GM12874 (cell line): ENCODE measurements around the gene CCDC192.

Experiments
- CTCF ChIP-seq: IDR thresholded peaks from 2 replicates; pipeline ENCODE4 v1.5.1; 2011; ENCODE audit warnings: low read depth, mild to moderate bottlenecking, control low read depth, low read length, moderate library complexity; ENCODE audit not compliant: insufficient read depth

The CCDC192 gene

GRCh38 chr5:127694518-127695171, 8.5 kb upstream of the CCDC192 start:
- no peak for TF ChIP-seq CTCF

GRCh38 chr5:127695346-127695745, 7.8 kb upstream of the CCDC192 start:
- no peak for TF ChIP-seq CTCF

GRCh38 chr5:127696683-127697082, 6.5 kb upstream of the CCDC192 start:
- no peak for TF ChIP-seq CTCF

GRCh38 chr5:127697894-127698600, 5.1 kb upstream of the CCDC192 start:
- TF ChIP-seq CTCF: no peak

GRCh38 chr5:127699416-127699815, 3.8 kb upstream of the CCDC192 start:
- TF ChIP-seq CTCF: no peak

- no peak for TF ChIP-seq CTCF
Observed at GRCh38 chr5:127700237-127700766, 2.9 kb upstream of the CCDC192 start.

GRCh38 chr5:127702434-127702833, 757 bp upstream of the CCDC192 start:
- no peak for TF ChIP-seq CTCF
